Right forelimb (tissue), 1 donor: Measurements from ENCODE around the gene JMJD1C.

Experiments
- DNase-seq: peaks from one replicate; pipeline ENCODE4 v3.0.0-alpha.2; 2018

The JMJD1C gene

DNA sequence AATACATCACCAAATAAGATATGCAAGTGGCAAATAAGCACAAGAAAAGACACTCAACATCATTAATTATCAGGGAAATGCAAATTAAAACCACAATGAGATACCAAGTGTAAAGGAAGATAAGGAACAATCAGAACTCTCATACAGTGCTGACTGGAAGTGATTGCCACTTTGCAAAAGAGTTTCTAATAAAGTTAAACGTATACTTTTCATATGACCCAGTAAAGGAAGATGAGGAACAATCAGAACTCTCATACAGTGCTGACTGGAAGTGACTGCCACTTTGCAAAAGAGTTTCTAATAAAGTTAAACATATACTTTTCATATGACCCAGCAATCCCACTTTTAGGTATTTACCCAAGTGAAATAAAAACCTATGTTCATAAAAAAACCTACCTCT, 12.2 kb upstream of the JMJD1C start:
- DNase-seq: no peak

DNA sequence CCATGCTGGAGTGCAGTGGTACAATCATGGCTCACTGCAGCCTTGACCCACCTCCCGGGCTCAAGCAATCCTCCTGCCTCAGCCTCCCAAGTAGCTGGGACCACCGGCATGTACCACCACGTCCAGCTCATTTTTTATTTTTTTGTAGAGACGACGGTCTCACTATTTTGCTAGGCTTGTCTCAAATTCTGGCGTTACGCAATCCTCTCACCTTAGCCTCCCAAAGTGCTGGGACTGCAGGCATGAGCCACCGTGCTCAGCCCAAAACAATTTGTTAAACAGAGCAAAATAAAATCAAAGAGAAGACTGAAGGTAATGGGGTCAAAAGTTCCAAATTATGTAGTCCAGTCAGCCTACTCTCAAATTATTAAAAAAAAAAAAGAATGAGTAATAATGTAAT, 8.7 kb upstream of the JMJD1C start:
- no peak for DNase-seq

DNA sequence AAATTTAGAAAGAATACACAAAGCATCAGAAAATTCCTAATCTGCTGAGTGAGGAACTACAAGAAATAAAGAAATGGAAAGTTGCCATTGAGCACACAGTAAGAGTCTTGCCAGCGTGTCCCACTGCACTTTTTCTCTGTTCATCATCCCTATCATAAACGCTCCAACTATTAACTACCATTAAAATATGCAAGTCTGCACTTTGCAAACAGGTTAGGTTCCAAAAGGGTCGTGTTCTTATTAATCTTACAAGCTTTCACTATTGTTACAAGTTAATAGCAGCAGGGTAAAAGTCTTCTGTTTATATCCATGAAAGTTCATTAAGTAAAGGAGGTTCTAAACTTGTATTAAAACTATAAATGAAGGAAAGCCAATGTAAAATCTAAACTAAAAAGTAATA, 5.2 kb upstream of the JMJD1C start:
- no peak for DNase-seq

- no peak for DNase-seq
These were observed 3.2 kb upstream of the JMJD1C start for GRCh38 chr10:63468947-63469346.

DNA sequence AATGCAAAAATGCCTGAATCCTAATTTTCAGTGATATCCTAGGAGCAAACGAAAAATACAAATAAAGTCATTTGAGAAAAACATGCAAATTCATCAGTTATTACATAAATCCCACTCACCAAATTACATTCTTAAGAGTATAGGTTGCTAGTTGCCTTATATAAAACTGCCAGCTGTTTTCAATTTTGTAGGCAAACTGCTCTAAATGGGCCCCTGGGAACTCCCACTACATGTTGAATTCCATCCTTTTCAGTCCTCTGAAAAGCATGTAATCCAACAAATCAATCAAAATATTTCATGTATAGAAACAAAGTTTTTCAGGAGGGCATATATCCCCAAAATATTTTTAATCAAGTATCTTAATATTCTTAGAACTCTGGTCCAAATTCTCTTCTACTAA, 2.1 kb upstream of the JMJD1C start:
- DNase-seq: no peak

DNA sequence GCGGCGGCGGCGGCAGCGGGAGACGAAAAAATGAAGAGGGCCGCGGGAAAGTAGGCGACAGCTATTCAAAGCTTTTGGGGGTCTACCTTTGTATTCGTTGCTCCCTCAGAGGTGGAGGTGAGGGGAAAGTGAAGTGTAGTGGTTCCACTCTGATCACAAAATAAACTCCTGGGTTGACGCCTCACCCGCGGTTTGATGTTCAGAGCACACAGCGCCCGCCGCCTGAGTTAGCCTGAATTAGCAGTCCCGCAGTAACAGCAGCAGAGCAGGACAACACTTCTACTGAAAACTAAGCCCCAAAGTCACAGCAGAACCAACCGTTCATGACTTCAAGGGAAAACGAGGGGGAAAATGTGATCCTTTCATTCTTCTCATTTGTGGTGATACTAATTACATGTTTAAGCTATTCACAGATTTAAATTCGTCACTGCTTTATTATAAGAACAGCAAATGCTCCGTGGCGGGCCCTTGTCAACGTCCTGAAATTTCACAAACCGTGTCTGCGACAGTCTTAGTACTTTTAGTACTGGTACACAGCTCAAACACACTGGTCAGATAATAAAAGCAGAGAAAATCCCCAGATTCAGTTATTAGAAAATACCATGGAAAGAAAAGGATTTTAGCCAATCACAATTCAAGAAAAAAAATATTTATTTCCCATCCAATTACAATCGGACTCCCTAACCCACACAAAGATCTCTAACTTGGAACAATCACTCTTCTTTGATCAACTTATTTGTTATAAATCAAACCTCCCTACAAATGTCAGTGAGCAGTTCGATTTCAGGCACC, 563 bp upstream of the JMJD1C start:
- DNase-seq: no peak

GRCh38 chr10:63464402-63465292, 1.1 kb downstream of the JMJD1C start:
- DNase-seq: no peak

- DNase-seq: no peak
These were observed 3.3 kb downstream of the JMJD1C start for GRCh38 chr10:63462442-63462841.

DNA sequence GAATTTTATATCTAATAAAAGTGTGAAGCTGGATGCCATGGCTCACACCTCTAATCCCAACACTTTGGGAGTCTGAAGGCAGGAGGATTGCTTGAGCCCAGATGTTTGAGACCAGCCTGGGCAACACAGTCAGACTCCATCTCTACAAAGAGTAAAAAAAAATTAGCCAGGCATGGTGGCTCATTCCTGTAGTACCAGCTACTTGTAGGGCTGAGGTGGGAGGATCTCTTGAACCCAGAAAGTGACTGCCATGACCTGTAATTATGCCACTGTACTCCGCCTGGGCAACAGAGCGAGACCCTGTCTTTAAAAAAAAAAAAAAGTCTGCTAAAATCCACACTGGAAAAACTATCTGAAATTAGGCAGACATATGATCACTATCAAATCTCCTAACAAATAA, 7.6 kb downstream of the JMJD1C start:
- no peak for DNase-seq

DNA sequence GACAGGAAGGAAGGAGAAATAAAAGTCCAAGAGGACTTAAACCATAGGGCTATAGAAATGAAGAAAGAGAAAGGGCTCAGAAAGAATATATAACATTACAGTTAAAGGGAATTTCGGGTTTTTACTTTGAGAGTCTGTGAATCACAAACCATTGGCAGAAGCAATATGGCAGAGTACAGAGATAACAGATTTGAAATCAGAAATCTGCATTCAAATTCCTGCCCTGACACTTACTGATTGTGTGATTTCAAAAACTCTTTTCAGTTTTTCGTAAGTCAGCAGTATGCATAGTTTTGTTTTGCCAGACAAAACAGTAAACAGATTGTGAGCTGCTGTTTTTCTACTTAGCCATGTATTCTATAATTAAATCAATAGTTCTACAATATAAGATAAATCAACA, 8.2 kb downstream of the JMJD1C start:
- DNase-seq: no peak

DNA sequence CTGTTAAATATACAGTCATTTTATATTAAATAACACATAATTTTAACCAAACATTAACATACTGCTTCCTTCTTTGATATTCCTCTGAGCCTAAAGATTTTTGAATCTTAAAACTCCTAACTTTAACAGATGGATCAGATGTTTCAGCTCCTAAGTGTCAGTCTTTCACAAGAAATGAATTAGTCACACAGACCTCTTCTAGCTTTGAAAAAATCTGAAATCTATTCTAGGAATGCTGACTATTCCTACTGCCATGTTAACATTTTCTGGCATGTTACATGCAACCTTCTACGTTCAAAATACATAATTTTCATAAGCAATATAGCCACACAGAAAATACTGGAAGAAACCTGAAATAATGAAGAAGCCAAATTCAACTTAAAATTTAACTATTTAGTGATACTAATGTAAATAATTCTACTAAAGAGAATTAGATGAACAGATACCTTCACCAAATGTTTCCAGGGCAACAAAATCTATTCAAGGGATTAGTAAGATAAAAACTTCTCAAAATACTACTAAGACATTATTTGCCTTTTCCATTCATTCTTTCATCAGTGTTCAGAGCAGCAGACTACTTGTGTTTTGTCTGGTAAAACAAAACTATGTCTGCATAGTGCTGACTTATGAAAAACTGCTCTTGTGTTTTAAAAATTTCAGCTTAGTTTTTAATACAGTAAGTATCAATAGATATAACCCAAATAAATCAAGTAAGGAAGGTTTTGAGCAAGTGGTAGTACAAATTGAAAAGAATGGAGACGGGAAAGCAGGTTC, 9.2 kb downstream of the JMJD1C start:
- no peak for DNase-seq

DNA sequence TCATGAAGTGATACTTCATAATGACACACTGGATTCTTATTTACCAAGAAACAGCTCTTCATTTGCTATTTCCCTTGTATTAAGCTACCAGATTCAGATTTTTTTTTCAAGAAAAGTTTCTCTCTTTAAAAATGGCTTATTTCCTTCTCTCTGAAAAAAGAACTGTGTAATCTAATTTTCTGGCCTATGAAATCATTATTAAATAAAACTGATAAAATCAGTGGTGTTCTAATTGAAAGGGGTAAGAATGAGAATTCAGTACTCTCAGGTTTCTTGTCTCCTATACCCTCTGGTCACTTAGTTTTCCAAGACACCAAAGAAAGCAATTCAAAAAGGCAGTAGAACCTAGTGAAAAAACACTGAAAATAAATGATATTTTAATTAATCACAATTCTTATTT, 10.3 kb downstream of the JMJD1C start:
- DNase-seq: no peak

DNA sequence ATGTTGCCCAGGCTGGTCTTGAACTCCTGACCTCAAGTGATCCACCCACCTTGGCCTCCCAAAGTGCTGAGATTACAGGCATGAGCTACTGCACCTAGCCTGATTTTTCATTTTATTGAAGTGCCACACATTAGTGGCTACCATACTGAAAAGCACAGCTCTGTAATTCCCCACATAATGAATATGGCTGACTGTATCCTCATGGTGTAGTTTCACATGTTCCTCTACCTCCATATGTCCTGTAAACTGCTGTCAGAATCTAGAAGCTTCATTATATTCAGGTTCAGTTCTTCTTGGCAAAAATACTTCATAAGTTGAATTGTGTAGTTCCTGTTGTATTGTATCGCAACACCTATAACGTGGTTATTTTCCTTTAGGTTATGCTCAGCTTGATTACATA, 11.1 kb downstream of the JMJD1C start:
- no peak for DNase-seq

DNA sequence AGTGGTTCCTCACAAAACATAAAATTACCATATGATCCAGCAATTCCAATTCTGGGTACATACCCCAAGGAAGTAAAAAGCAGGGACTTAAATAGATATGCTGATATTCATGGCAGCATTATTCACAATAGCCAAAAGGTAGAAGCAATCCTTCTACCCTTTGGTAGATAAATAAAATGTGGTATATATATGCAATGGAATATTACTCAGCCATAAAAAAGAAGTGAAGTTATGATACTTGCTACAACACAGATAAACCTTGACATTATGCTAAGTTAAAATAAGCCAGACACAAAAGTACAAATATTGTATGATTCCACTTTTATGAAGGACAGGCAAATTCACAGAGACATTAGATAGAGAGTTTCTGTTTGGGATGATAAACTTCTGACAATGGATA, 13.3 kb downstream of the JMJD1C start:
- no peak for DNase-seq

DNA sequence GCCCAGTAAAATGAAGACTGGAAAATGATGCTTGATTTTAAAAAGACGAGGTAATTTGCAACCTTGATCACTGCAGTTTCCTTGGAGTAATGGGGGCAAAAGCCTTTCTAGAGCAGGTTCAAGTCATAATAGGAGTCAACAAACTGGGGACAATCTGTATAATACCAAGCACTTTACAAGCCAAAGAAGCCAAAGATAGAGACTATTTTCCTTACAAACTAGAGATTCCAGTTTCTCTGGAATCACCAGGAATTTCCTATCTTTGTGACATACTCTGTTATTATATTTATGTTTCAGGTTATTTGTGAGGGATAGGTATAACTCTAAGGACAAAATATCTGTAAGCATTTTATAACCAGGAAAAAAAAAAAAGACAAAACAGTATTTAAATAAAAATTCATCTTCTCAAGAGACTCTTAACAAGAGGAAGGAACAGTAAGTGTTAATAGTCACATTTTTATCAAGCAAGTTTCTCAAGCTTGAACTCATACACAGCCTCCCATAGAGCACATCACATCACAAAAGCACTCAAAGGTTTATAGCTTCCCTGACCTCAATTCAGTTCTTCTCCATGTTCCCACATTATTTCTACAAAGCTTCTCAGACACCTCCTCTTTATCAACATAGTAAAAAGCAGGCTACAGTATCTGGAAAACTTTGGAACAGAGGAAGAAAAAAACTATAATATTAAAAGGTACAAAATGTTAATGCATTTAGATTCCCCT, 18.9 kb downstream of the JMJD1C start:
- no peak for DNase-seq

DNA sequence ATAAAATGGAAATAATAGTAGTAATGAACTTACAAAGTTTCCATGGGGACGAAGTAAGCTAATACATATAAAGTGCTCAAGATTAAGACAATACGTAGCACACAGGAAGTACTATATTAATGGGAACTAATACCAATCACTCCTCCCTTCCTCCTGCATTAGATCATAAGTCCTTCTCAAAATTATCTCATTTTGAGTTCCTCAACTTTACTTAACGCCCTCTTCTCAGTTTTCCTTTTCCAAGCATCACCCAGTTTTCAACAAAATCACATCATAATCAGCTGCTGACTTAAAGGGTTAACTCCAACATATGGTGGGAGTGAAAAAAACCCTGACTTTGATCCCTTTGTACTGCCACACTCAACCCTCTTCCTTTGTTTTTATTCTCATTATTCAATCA, 24.4 kb downstream of the JMJD1C start:
- no peak for DNase-seq

- DNase-seq: no peak
These were observed 26.2 kb downstream of the JMJD1C start for GRCh38 chr10:63439607-63440006.

DNA sequence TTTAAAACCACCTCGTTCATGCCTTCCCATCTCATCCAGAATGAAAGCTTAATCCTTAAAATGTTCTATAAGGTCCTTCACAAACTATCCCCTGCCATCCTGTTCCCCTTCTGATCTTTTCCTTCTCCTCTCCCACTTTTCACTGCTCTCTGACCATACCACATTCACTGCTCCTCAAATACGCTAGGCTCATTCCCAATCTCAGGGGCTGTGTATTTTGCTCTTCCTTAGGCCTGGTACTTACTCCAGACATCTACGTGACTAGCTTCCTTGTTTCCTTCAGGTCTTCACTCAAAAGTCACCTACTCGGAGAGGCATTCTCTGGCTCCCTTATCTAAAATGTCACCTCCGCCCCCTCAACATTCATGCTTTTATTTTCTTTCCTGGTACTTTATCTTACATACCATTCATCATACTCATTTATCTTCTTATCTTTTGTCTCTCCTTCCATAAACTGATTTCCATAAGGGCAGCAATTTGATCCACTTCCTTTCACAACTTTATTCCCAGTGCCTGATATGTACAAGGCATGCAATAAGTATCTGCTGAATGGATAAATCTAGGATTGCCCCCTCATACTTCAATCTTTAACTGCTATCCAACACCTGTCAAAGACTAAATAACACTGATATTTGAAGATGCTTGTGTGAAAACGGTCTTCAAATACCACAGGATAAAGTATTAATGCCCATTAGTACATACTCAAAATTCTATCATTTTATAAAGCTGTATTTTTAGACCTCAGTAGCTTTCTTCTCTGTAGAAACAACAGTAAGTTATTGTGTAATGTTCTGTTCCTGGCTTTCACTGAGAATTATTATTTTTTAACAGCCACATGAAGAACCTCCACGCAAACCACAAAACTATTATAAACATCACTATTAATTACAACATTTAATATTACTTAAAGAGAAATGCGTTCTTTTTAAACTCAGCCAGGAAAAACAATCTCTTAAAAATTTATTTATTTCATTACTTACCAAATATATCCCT, 27.0 kb downstream of the JMJD1C start:
- no peak for DNase-seq

DNA sequence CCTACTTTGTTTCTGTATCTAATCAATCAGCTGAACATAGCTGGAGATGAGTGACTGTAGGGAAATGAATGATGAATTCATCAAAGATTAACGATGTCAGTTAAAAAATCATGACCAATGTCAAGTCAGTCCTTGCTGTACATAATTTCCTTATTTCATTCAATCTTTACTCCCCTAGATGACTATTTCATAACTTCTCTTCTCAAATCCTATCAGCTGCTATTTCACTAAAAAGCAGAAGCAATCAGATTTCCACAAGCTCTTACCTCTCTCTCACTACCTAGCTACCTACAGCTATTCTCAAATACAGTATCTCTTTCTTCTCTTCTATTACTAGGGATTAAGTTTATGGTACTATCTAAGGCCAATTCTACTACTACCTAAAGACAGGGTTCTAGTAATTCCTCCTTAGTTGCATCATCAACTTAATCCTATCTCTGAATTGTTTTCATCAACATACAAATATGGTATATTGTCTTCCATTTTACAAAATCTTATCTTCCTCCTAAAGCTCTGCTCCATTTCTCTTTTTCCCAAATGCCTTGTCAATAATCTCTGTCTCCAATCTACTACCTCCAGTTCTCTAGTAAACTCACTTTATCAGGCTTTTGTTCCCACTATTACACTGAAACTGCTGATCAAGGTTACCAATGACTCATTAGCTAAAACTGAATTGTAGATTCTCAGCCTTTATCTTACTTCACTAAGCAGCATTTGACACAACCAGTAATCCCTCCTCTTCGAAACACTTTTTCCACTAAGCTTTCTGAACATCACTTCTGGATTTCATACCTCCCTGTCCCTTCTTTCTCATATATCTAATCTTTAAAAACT, 28.4 kb downstream of the JMJD1C start:
- DNase-seq: no peak

GRCh38 chr10:63436225-63436624, 29.6 kb downstream of the JMJD1C start:
- DNase-seq: no peak
